Measurements from ENCODE around the gene HDAC6.
A peak's percentile ranks its signal among the peaks of the same experiment; 100 is the strongest.
"Not testable (repeated sequence)": the region's sequence is repeated elsewhere in the genome, so short reads cannot be mapped to it uniquely, and the experiment has no call there.

Gene HDAC6

DNA sequence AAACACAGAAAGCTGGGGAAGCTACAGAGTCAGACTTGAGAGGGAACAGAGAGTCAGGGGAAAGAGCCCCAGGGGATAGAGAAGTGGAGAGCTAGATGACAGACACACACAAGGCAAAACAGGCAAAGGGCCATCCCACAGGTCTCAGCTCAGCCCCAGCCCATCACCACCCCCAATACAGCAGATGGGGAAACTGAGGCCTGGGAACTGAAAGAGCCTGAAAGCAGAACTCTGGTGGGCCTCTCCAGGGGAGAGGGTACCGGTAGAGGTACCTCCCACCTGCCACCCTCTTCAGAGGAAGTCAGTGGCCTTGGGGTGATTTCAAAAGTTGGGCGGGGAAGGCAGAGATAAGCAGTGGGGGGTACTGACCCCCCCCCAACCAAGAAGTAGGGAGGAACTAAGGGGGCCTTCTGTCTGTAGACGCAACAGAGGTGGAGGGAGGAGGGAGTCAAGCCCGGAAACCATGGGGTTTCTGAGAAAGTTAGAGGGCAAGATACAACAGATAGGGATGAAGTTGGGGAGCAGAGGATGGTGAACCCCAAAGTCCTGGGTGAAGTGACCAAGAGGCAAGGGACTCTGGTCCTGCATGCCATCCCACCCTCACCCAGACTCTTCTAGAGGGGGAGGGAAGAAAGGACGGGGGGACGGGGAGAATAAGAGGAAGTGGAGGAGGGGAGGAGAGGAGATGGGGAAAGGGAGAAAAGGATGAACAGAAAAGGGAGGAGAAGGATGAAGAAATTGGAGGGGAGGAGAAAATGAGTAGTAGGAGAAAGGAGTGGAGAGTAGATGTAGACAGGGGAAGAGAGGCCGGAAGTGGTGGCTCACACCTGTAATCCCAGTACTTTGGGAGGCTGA is 12.3 kb upstream of the HDAC6 start:
- DNase-seq (ENCODE audit: low spot score) = no peak

DNA sequence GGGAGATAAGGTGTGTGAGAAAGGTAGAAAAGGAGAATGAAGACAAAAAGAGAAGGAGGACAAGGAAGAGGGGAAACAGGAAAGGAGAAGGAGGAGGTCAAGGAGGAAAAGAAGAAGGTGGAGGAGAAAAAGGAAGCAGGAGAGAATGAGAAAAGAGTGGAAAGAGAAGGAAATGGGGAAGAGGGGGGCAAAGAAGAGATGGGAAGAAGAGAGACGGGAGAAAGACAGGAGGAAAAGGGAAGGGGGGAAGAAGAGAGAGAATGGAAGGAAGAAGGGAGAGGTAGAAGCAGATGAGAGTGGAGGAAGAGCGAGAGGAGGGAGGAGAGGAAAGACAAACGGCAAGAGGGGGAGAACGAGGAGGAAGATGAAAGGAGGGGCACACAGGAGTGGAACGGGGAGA is 11.4 kb upstream of the HDAC6 start:
- no peak for DNase-seq (ENCODE audit: low spot score)

DNA sequence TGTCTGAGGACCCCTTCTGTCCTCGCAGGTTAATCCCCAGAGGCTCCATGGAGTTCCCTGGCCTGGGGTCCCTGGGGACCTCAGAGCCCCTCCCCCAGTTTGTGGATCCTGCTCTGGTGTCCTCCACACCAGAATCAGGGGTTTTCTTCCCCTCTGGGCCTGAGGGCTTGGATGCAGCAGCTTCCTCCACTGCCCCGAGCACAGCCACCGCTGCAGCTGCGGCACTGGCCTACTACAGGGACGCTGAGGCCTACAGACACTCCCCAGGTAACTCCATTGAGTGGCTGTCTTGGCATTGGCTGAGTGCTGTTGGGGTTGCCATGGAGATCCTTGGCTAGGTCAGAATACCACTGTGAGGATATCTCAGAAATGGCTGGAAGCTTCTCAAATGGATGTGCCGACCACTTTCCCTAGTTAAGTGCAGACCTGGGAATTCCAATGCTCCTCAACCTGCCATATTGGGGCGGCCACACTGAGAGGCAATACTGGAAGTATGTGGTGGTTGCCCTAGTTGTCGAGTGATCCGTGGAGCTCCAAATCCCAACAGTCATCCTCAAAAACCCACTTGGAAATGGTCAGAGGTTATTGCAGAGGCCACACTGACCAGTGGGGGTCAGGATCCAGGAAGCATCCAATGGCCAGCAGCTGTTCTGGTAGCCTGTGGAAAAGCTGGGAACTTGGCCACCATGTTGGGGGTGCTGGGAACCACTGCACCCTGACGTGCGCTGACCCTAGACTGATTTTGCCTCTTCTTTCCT is 10.6 kb upstream of the HDAC6 start:
- no peak for DNase-seq (ENCODE audit: low spot score)

DNA sequence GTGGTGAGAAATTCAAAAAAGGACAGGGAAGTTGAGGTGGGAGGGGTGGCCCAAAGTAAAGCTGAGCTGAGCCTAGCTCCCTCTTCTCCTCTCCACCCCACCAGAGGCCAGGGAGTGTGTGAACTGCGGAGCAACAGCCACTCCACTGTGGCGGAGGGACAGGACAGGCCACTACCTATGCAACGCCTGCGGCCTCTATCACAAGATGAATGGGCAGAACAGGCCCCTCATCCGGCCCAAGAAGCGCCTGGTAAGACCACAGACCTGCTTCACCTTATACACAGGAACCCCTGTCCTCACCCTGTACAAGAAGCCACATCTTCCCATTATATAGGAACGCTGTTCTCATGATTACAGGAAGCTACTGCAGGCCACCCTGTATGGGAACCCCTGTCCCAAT is 9.6 kb upstream of the HDAC6 start:
- DNase-seq (ENCODE audit: low spot score) = no peak

DNA sequence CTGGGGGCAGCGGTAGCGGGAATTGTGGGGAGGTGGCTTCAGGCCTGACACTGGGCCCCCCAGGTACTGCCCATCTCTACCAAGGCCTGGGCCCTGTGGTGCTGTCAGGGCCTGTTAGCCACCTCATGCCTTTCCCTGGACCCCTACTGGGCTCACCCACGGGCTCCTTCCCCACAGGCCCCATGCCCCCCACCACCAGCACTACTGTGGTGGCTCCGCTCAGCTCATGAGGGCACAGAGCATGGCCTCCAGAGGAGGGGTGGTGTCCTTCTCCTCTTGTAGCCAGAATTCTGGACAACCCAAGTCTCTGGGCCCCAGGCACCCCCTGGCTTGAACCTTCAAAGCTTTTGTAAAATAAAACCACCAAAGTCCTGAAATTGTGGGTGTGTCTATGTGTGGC is 7.9 kb upstream of the HDAC6 start:
- DNase-seq (ENCODE audit: low spot score) = no peak

DNA sequence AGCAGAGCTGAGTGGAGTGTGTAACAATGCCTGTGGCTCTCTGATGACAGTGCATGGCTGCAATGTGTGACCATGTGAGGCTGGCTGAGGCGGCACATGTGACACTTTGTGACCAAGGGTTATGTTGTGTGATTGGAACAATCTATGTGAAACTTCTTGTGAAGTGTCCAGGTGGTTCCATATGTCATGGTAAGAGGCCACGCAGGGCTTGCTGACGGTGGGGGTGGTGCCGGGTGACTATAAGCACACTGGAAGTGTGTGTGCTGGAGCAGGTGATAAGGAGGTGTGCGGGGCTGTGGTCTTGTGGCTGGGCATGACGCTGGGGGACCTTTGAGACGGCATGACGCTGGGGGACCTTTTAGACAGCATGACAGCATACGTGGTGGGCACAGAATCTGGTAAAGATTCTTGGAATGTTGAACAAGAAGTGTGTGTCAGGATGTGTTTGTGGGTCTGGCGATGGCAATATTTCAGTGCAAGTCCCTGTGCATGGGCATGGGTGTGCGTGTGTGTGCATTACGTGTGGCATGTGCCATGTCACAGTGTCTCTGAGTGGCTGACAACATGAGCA is 7.4 kb upstream of the HDAC6 start:
- no peak for DNase-seq (ENCODE audit: low spot score)

DNA sequence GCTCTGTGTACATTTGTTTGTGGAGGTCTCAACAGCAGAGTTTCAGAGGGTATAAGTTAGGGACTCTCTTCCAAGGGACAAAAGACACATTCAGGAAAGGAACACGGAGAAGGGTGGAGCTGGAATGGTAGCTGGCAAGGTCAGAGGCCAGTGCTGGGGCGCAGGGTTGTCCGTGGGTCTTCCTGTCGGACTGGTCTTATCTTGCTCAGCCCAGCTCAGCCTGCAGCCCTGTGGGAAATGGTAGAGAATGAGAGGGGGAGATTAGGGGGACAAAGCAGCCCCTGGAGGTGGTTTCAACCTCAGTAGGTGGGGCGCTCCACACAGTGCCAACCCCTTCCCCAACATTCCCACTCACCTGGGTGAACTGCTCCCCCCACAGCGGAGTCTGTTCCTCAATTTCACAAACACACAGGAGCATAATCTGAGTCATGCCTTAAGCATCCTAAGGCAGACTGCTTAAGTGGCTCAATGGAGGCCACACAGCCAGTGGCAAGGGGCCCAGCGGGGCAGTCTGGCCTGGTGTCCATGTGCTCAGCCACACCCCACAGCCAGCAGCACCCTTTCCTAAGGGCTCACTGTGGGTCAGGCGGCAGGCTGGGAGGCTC is 6.9 kb upstream of the HDAC6 start:
- no peak for DNase-seq (ENCODE audit: low spot score)

DNA sequence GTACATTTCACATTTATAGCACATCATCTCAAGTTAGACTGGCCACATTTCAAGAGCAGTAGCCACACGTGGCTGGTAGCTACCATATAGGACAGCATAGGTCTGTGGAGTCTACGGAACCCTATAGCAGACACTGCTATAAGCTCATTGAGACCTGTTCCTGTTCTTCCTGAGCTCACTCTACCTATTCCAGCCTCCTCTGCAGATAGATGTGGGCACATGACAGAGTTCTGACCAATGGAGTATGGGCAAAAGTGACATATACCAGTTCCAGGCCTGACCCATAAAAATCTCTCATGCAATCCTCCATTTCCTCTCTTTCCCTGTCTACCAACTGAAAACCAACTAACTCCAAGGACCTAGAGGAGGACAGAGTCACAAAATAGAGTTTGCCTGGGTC is 3.5 kb upstream of the HDAC6 start:
- DNase-seq (ENCODE audit: low spot score) = no peak

DNA sequence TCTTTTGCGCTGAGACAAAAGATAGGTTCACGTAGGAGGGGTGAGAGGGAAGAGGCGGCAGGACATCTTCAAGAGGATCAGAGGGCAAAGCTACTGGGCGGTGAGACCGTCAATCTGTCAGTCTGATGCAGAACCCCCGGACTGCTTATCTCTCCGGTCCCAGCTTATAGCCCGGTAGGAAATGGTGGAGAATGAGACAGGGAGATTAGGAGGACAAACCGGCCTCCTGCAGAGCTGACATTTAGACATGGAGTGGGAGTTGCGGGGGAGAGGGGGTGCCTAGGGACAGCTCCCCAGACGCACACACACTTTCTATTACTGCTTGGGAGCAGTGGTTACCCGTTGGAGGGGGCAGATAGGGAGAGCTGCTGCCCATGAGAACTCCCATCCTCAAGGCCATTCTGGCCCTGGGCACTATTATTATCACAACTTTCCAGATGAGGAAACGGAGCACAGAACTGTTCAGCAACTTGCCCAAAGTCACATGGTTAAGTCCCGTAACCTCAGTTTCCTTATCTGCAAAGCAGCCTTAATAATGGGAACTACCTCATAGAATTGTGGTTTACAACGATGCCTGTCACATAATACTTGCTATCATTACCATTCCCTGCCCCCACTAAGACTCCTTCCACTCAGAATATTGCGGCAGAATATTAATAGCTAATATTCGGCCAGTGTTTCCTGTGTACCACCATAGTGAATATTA is 1.1 kb upstream of the HDAC6 start:
- DNase-seq (ENCODE audit: low spot score) = no peak

DNA sequence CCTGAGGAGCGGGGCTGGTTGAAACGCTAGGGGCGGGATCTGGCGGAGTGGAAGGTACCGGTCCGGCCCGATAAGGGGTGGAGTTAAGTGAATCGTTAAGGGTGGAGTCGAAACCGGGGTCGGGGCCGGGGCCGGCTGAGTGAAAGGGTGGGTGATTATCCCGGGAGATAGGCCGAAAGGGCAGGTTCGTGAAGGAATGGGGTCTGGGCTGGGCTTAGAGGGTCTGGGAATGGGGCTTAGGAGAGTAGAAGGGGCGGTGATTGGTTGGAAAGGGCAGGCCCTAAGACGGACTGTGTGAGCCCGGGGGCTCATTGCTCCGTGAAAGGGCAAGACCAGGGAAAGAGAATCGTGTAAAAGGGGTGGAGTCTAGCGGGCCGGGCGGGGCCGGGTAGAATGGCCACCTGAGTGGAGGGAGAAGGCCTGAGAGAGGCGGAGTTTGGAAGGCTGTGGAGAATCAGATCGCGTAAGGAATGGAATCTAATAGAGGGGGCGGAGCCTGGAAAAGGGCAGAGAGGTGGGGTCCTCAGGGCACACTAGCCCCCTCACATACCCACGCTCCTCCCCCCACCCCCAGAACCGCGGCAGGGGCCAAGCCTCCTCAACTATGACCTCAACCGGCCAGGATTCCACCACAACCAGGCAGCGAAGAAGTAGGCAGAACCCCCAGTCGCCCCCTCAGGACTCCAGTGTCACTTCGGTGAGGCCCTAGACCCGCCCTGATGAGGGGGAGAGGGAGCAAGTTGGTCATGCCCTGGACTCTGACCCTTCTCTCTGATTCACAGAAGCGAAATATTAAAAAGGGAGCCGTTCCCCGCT is 430 bp downstream of the HDAC6 start:
- peak; percentile 84 for DNase-seq (ENCODE audit: low spot score)

DNA sequence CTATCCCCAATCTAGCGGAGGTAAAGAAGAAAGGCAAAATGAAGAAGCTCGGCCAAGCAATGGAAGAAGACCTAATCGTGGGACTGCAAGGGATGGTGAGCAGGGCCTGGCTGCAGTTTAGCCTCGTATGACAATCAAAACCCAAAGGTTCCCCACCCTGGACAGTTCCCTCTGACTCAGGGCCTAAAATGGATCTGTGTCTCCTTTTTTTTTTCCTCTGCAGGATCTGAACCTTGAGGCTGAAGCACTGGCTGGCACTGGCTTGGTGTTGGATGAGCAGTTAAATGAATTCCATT is 986 bp downstream of the HDAC6 start:
- no peak for DNase-seq (ENCODE audit: low spot score)

DNA sequence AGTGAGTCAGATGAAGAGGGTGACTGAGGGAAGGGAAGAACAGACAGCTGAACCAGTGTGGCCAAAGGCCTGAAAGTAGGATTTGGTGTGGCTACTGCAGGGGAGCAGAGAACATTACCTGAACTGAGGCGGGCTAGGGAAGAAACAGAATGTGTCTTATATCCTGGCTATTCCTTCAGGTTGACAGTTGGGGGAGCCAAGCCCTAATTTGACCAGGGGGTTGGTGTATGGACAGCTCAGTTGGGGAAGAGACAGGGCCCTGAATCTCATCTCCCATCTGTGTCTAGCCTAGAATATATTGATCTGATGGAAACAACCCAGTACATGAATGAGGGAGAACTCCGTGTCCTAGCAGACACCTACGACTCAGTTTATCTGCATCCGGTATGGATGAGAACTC is 4.2 kb downstream of the HDAC6 start:
- peak; percentile 4 for DNase-seq (ENCODE audit: low spot score)

DNA sequence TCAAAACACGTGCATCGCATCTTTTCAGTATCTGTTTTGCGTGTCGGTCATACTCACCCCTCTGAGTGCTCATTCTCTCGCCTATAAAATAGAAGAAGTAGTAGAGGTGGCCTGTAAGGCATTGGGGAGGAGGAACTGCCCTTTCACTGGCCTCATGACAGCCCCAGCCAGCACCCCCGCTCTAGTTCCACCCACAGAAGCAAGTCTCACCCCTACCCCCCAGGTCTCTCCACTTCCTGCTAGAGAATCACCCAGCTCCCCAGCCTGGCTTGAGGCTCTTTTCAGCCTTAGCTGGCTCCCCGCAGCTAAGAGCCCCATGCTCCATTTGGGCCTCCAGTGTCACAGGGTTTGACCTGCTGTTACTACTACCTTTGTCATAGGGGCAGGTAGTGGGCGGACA is 11.8 kb downstream of the HDAC6 start:
- DNase-seq (ENCODE audit: low spot score) = no peak

DNA sequence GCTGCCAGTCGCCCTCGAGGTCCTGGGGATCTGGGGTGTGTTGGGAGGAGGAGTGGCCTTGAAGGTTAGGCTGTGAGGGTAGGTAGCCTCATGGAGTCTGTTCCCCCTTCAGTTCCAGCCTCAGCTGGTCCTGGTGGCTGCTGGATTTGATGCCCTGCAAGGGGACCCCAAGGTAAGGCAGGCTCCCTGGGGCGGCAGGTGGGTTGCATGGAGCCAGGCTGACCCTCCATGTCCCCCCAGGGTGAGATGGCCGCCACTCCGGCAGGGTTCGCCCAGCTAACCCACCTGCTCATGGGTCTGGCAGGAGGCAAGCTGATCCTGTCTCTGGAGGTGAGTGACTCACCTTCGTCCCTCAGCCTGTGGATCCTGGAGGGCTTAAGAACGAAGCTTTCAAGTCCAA is 12.9 kb downstream of the HDAC6 start:
- no peak for DNase-seq (ENCODE audit: low spot score)

DNA sequence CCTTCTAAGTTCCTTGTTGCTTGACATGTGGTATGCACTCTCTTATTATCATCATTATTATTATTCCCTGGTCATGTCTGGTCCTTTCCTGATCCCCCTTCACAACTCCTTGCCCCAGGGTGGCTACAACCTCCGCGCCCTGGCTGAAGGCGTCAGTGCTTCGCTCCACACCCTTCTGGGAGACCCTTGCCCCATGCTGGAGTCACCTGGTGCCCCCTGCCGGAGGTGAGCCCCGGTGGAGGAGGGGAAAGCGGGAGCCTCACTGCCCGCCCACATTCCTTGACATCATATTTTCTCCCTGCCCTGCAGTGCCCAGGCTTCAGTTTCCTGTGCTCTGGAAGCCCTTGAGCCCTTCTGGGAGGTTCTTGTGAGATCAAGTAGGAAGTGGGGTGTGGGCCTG is 13.4 kb downstream of the HDAC6 start:
- DNase-seq (ENCODE audit: low spot score) = no peak

DNA sequence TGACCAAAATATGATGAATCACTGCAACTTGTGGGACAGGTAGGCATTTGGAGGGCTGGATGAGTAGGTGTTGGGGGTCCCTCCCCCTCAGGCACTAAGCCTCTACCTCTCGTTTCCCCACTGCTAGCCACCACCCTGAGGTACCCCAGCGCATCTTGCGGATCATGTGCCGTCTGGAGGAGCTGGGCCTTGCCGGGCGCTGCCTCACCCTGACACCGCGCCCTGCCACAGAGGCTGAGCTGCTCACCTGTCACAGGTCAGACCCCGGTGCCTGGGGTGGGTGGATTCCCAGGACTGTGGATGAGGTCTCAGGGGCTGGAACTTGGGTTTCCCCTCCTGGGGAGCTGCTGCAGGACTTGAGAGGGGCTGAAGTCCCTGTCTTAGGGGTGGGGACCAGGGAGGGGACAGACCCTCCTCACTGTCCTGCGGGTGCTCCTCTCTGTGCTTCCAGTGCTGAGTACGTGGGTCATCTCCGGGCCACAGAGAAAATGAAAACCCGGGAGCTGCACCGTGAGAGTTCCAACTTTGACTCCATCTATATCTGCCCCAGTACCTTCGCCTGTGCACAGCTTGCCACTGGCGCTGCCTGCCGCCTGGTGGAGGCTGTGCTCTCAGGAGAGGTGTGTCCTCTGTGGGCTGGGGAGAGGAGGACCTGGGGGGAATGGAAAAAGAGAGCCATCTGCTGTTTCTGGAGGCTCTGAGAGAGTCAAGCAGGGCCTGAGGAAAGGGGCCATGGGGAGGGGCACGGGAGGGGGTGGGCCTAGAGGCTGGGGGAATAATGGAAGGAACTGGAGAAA is 14.3 kb downstream of the HDAC6 start:
- DNase-seq (ENCODE audit: low spot score) = no peak

DNA sequence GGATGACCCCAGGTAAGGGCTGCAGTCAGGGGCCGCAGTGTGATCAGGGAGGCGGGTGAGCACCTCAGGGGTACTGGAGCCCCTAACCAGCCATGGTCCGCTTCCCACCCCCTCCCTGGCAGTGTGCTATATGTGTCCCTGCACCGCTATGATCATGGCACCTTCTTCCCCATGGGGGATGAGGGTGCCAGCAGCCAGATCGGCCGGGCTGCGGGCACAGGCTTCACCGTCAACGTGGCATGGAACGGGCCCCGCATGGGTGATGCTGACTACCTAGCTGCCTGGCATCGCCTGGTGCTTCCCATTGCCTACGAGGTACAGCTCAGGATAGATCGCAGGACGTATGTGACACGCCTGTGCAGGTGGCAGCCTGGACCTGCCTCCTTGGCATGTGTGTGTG is 16.2 kb downstream of the HDAC6 start:
- no peak for DNase-seq (ENCODE audit: low spot score)

DNA sequence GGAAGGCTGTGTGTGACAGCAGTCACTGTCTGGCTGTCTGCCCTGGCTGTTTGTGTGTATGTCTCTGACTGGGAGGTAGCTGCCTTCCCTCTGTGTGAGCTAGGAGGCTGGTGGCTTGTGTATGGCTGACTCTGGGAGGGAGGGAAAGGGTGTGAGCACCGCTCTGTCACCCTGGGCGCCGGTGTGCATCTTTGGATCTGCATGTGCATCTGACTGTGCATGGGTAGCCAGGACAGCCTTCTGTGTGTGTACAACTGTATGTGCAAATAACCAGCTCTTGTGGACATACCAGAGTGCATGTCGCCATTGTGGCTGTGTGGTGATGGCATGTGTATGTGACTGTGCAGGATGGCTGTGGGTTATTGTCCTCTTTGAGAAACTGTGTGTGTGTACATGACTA is 17.0 kb downstream of the HDAC6 start:
- peak; percentile 25 for DNase-seq (ENCODE audit: low spot score)

DNA sequence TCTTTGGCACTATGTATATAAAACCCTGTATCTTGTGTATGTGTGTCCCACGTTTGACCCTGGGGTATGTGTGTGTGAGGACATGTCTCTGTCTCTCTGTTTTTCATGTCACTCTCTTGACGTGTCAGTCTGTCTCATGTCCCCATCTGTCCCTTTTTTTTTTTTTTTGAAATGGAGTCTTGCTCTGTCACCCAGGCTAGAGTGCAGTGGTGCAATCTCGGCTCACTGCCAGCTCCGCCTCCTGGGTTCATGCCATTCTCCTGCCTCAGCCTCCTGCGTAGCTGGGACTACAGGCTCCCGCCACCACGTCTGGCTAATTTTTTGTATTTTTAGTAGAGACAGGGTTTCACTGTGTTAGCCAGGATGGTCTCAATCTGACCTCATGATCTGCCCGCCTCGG is 17.5 kb downstream of the HDAC6 start:
- DNase-seq (ENCODE audit: low spot score) = not testable (repeated sequence)

DNA sequence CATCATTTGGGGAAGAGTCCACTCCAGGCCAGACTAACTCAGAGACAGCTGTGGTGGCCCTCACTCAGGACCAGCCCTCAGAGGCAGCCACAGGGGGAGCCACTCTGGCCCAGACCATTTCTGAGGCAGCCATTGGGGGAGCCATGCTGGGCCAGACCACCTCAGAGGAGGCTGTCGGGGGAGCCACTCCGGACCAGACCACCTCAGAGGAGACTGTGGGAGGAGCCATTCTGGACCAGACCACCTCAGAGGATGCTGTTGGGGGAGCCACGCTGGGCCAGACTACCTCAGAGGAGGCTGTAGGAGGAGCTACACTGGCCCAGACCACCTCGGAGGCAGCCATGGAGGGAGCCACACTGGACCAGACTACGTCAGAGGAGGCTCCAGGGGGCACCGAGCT is 21.2 kb downstream of the HDAC6 start:
- no peak for DNase-seq (ENCODE audit: low spot score)

DNA sequence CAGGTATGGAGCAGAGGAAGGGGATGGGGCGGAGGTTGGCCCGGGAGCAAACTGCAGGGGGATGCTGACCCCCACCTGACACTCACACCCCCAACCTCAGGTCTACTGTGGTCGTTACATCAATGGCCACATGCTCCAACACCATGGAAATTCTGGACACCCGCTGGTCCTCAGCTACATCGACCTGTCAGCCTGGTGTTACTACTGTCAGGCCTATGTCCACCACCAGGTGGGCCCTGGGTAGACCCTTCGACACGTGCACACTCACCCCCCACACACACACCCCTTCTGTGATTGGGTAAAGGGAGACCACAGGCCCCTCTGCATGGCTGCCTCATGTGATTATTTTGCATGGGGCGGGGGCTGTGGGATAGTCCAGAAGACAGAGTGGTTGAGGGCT is 22.2 kb downstream of the HDAC6 start:
- no peak for DNase-seq (ENCODE audit: low spot score)

All from cerebellar cortex (tissue), 1 donor.